Measurements from ENCODE around the gene TMTC2. TPM values are rescaled to one million over a fixed set of nuclear protein-coding genes. Genes with fewer than 3 reads are reported as not detected.

The TMTC2 gene
- total and polyA plus RNA-seq, 2 experiments from 2014 or later: 1.5 to 12.0 TPM

GRCh38 chr12:82682326-82682725 is 4.4 kb upstream of the TMTC2 start:
- TF ChIP-seq EZH2phosphoT487 (IDR thresholded peaks at IDR 0.05; ENCODE audit: low read depth, severe bottlenecking, unreplicated experiment) (no peak), EZH2 (IDR thresholded peaks at IDR 0.05; ENCODE audit: borderline replicate concordance) (no peak), CTCF (IDR thresholded peaks at IDR 0.05; ENCODE audit: poor library complexity) (no peak)
- Histone ChIP-seq H4K20me1 (ENCODE audit: insufficient read depth, poor library complexity, severe bottlenecking) (no peaks in the 10 kb centered on the region), H2AFZ (no peak overlapping the region), H3K36me3 (replicated peaks; ENCODE audit: insufficient read depth, low read depth) (no peaks in the 10 kb centered on the region), H3K4me2 (peak overlapping the region; percentile 9), H3K9me3 (ENCODE audit: low read depth) (no peaks in the 10 kb centered on the region), H3K27ac (no peak overlapping the region), H3K27me3 (no peaks in the 10 kb centered on the region), H3K4me1 (ENCODE audit: insufficient read depth) (peaks cover 8% of the 10 kb centered on the region), H3K79me2 (no peaks in the 10 kb centered on the region), H3K4me3 (no peak overlapping the region), H3K9me2 (replicated peaks; ENCODE audit: insufficient read depth) (no peaks in the 10 kb centered on the region)
- 45% methylated on average over 1 of the region's 1 CpG for WGBS (ENCODE audit: low lambda C conversion rate, missing lambda C conversion rate)
- no peak for DNase-seq (ENCODE audit: low spot score)

- DNase-seq (ENCODE audit: low spot score): no peak
- Histone ChIP-seq H3K36me3 (replicated peaks; ENCODE audit: insufficient read depth, low read depth) (no peaks in the 10 kb centered on the region), H3K79me2 (no peaks in the 10 kb centered on the region), H3K4me1 (ENCODE audit: insufficient read depth) (peaks cover 8% of the 10 kb centered on the region), H3K27ac (no peak overlapping the region), H3K4me2 (peak overlapping the region; percentile 9), H4K20me1 (ENCODE audit: insufficient read depth, poor library complexity, severe bottlenecking) (no peaks in the 10 kb centered on the region), H3K9me2 (replicated peaks; ENCODE audit: insufficient read depth) (no peaks in the 10 kb centered on the region), H3K4me3 (no peak overlapping the region), H3K27me3 (no peaks in the 10 kb centered on the region), H2AFZ (no peak overlapping the region), H3K9me3 (ENCODE audit: low read depth) (no peaks in the 10 kb centered on the region)
- no peak for TF ChIP-seq EZH2 (IDR thresholded peaks at IDR 0.05; ENCODE audit: borderline replicate concordance)
- no peak for TF ChIP-seq EZH2phosphoT487 (IDR thresholded peaks at IDR 0.05; ENCODE audit: low read depth, severe bottlenecking, unreplicated experiment)
- WGBS (ENCODE audit: low lambda C conversion rate, missing lambda C conversion rate): 35% methylated on average over 4 of the region's 4 CpGs
Observed at GRCh38 chr12:82682851-82683261, 3.9 kb upstream of the TMTC2 start.

GRCh38 chr12:82685790-82686167 is 927 bp upstream of the TMTC2 start:
- H3K4me3 ChIP-seq: peak overlapping the region; percentile 79
- H4K20me1 ChIP-seq (ENCODE audit: insufficient read depth, poor library complexity, severe bottlenecking): no peaks in the 10 kb centered on the region
- no peaks in the 10 kb centered on the region for H3K36me3 ChIP-seq (replicated peaks; ENCODE audit: insufficient read depth, low read depth)
- H3K9me2 ChIP-seq (replicated peaks; ENCODE audit: insufficient read depth): no peaks in the 10 kb centered on the region
- peaks cover 12% of the 10 kb centered on the region for H3K4me1 ChIP-seq (ENCODE audit: insufficient read depth)
- peak overlapping the region; percentile 97 for H3K27ac ChIP-seq
- H3K9me3 ChIP-seq (ENCODE audit: low read depth): no peaks in the 10 kb centered on the region
- peak overlapping the region; percentile 94 for H2AFZ ChIP-seq
- 2% methylated on average over 11 of the region's 11 CpGs for WGBS (ENCODE audit: low lambda C conversion rate, missing lambda C conversion rate)
- peaks cover 6% of the 10 kb centered on the region for H3K79me2 ChIP-seq
- H3K27me3 ChIP-seq: no peaks in the 10 kb centered on the region
- peak; percentile 99 for DNase-seq (ENCODE audit: low spot score)
- peak overlapping the region; percentile 87 for H3K4me2 ChIP-seq
- TF ChIP-seq CTCF (IDR thresholded peaks at IDR 0.05; ENCODE audit: poor library complexity) (peak; percentile 93), EZH2phosphoT487 (IDR thresholded peaks at IDR 0.05; ENCODE audit: low read depth, severe bottlenecking, unreplicated experiment) (no peak)

- H3K36me3 ChIP-seq (replicated peaks; ENCODE audit: insufficient read depth, low read depth): no peaks in the 10 kb centered on the region
- H3K4me2 ChIP-seq: peak overlapping the region; percentile 78
- H3K9me2 ChIP-seq (replicated peaks; ENCODE audit: insufficient read depth): no peaks in the 10 kb centered on the region
- TF ChIP-seq CTCF (IDR thresholded peaks at IDR 0.05; ENCODE audit: poor library complexity) (peak; percentile 2), EZH2phosphoT487 (IDR thresholded peaks at IDR 0.05; ENCODE audit: low read depth, severe bottlenecking, unreplicated experiment) (no peak), EZH2 (IDR thresholded peaks at IDR 0.05; ENCODE audit: borderline replicate concordance) (no peak)
- H3K4me3 ChIP-seq: peak overlapping the region; percentile 79
- H2AFZ ChIP-seq: peak overlapping the region; percentile 94
- peak; percentile 67 for DNase-seq (ENCODE audit: low spot score)
- H3K27ac ChIP-seq: peak overlapping the region; percentile 97
- H3K9me3 ChIP-seq (ENCODE audit: low read depth): no peaks in the 10 kb centered on the region
- H4K20me1 ChIP-seq (ENCODE audit: insufficient read depth, poor library complexity, severe bottlenecking): no peaks in the 10 kb centered on the region
- WGBS (ENCODE audit: low lambda C conversion rate, missing lambda C conversion rate): under 1% methylated on average over 42 of the region's 75 CpGs
- peaks cover 6% of the 10 kb centered on the region for H3K79me2 ChIP-seq
- peaks cover 14% of the 10 kb centered on the region for H3K4me1 ChIP-seq (ENCODE audit: insufficient read depth)
- no peaks in the 10 kb centered on the region for H3K27me3 ChIP-seq
Observed at GRCh38 chr12:82687021-82688011, 610 bp downstream of the TMTC2 start.

All from hepatocyte (in vitro differentiated cells).